ENCODE measurements around the gene SLC16A5.

Gene SLC16A5

DNA sequence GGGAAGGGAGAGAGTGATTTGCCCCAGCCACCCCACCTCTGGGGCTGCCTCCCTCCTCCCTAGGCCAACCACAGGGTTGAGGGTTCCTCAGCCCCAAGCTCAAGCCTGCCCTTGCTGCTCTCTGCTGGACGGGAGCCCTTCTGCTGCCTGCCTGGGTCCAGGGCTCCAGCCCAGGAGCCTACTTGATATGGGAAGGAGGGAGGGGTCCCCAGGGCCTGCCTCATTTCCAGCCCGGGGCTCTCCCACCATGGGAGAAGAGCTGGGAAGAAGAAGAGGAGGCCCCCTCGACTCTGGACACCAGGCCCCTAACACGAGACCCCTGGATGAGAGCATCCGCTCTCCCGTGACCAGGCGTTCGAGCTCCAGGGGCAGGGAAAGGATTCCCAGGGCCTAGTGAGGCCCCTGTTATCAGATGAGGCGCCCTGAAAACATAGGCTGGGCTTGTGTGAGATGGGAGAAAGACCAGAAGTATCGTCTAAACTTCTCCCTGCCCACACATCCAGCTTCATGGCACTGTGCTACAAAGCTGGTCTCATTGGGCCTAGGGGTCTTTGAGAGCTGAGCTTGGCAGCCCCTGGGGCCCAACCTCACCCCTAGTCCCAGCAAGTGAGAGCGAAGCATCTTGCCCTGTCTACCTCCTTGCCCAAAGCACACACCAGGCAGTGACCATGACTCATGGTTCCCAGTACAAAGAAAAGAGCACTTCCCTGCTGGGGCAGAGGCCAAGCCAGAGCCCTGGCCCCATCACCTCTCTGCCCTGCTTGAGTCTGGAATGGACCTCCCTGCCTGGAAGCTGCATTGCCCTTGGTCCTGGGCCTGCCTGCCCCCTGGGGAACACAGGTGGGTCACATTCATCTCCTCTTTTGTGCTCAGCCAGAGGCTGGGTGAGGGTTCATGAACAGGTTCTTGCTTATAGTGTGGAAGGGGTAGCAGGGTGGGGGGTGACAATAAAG, 987 bp downstream of the SLC16A5 start:
- DNase-seq, result peak; percentile 74 to 83 (median 79)

DNA sequence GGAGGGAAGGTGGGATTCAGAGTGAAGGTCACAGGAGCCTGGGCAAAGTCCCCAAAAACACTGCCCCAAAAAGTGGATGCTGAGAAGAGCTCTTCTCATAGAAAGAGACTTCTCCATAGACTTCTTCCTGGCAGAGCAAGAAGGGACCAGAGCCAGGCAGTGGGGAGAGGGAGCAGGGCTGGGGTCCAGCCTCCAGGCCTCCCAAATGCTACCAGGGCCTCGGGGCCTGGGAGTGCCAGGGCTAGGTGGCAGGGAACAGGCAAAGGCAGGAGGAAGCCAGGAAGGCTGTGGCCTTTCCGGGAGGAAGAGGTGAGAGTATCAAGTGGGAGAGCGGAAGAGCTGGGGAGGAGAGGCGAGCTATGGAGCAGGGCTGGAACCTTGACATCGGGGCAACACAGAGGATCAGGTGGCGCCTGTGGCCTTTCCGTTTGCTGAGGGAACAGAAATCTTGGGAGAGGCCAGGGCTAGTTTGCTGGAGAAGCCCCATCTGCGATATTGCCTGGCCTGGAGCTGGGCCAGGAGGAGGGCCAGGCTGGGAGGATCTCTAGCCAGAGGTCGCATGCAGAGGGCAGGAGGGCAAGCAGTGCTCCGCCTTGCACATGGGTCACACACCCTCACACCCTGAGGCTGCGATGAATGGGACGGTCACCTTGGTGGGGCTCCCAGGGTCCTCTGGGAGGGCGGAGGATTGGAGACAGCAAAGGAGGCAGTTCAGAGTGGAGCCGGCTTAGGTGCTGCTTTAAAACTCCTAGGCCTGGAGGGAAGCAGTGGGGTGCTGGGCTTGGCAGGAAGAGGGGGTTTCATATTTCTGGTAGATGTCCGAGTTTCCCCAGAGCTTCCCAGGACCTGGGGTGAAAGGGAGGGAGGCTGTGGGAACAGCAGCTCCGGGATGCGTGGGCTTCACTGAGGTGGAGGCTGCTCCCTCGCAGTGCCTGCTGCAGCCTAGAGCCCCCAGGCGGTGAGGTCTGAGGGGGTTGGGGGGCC, 3.4 kb downstream of the SLC16A5 start:
- DNase-seq, result no peak

DNA sequence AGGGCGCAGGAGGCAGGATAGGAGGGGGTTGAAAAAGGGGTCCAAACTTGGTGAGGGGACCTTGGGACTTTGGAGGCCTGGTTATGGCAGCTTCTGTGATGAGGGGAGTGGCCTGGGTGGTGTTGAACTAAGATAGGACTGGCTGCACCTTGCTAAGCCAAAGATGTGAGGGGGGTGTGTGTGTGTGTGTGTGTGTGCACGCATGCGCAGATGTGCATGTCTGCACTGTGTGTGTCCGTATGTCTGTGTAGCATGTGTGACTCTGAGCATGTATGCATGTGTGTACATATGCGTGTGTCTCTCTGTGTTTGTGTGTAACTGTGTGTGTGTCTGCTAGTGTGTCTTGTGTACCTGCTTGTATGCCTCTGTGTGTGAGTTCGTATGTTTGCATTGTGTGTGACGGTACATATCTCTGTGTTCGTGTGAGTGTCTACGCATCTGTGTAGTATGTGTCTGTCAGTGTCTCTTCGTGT, 4.1 kb downstream of the SLC16A5 start:
- no peak for DNase-seq

DNA sequence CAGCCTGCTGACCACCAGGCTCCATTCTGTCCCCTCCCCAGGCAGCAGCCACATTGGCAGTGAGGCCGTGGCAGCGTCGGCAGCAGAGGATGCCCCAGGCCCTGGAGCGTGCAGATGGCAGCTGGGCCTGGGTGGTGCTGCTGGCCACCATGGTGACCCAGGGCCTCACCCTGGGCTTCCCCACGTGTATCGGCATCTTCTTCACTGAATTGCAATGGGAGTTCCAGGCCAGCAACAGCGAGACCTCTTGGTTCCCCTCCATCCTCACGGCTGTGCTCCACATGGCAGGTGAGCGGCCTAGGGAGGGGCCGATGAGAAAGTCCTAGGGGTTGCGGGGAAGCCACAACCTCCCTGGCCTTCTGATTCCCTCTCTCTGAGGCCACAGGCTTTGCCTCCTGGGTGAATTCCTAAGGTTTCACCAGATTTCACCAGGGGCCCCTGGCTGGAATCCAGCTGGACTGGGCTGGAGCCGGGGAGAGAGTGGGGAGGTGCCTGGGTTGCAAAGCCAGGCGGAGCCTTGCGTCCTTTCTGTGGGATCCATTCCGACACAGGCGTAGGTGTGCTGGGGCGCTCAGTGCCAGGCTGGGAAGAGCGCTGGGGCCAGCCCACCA, 5.9 kb downstream of the SLC16A5 start:
- DNase-seq, result no peak

DNA sequence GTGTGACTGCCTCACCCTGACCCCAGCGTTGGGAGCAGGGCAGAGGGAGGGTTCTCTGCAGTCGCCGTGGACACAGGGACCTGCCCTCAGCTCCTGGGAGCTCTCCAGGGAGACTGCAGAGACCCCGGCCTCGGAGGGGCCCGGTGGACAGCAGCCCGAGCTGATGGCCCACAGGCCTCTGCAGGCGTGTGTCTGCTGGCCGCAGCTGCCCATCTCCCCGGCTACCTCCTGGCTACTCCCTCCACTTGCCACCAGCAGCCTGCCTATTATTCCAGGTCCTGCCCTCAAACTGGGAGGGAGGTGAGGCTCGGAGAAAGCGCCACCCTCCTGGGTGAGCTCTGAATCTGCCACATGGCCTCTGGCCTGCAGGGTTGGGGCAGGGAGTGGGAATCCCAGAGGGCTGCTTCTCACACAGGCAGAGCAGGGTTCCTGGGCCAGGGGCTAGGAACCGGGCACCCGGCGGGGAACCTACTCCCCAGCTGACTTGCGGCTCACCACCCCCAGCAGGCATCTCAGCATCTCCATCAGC, 7.2 kb downstream of the SLC16A5 start:
- DNase-seq, result no peak

DNA sequence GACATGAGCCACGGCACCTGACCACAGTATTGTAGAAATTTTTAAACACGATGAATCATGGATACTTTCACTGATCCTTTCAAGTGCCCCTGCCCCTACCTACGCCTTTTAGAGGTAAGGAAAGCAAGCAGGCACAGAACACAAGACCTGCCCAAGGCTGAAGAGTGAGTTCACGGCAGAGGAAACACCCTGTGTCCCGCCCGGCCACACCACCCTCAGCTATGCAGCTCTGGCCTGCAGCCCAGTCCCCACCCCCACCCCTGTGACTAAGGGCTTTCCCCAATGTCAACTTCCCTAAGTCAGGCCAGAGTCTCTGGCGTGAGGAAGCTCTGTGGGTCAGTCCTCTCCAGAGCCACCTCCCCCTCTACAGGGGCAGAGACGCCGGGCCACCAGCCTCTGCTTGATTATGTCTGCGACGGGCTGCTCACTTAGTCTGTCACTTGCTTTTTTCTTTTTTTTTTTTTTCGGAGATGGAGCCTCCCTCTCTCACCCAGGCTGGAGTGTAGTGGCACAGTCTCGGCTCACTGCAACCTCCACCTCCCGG, 8.4 kb downstream of the SLC16A5 start:
- DNase-seq, result peak; percentile 92 to 95 (median 95)

DNA sequence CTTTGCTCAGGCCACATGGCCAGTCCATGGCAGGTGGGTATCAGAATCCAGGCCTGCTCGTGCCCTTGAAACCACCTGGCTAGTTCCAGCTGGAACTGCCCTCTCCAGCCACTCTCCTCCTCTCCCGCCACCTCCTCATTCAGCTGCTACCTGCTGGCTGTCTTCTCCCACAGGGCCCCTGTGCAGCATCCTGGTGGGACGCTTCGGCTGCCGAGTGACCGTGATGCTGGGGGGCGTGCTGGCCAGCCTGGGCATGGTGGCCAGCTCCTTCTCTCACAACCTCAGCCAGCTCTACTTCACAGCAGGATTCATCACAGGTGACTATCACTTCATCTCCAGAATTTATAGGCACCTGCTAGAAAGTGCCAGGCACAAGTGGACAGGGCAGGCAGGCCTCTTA, 10.1 kb downstream of the SLC16A5 start:
- no peak for DNase-seq

DNA sequence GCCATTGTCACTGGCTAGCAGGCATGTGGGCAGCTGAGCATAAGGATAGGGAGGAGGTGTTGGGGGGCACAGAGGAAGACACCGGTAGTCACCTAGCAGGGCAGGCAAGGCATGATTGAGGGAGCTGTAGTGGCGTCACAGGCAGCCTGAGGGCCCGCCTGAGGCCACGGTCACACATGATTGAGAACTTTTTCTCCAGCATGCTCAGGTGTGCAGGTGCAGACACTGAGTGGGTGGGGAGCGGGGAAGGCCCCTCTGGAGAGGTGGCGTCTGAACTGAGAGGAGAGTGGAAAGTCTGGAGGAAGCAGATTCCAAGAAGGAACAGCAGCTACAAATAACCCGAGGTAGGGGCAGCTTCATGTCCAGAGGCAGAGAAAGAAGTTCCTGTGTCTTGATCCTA, 11.1 kb downstream of the SLC16A5 start:
- no peak for DNase-seq

DNA sequence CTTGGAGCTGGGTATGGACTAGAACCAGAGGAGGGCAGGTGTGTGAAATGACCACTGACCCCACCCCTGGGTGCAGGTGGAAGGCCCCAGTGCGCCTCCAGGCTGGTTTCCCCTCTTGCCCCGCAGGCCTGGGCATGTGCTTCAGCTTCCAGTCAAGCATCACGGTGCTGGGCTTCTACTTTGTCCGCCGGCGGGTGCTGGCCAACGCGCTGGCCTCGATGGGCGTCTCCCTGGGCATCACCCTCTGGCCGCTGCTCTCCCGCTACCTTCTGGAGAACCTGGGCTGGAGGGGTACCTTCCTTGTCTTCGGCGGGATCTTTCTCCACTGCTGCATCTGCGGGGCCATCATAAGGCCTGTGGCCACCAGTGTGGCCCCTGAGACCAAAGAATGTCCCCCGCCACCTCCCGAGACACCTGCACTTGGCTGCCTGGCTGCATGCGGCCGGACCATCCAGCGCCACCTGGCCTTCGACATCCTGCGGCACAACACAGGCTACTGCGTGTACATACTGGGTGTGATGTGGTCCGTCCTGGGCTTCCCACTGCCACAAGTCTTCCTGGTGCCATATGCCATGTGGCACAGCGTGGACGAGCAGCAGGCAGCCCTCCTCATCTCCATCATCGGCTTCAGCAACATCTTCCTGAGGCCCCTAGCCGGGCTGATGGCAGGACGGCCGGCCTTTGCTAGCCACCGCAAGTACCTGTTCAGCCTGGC, 12.3 kb downstream of the SLC16A5 start:
- DNase-seq, result no peak

DNA sequence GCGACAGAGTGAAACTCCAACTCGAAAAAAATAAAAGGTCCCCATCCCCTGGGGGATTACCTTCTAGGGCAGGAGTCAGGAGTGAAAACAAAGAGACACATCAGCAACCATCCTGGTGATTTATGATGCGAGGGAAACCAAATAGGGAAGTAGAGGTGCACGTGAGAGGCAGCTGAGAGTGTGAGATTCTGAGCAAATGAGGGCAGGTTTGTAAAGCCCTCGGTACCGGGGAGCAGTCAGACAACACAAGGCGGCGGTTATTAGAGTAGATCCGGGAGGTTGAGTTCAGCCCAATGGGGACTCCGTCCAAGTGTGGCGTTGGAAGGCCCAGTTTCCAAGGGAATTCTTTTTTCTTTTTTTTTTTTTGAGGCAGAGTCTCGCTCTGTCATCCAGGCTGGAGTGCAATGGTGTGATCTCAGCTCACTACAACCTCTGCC, 14.6 kb downstream of the SLC16A5 start:
- DNase-seq, result peak; percentile 64 to 68 (median 68)

DNA sequence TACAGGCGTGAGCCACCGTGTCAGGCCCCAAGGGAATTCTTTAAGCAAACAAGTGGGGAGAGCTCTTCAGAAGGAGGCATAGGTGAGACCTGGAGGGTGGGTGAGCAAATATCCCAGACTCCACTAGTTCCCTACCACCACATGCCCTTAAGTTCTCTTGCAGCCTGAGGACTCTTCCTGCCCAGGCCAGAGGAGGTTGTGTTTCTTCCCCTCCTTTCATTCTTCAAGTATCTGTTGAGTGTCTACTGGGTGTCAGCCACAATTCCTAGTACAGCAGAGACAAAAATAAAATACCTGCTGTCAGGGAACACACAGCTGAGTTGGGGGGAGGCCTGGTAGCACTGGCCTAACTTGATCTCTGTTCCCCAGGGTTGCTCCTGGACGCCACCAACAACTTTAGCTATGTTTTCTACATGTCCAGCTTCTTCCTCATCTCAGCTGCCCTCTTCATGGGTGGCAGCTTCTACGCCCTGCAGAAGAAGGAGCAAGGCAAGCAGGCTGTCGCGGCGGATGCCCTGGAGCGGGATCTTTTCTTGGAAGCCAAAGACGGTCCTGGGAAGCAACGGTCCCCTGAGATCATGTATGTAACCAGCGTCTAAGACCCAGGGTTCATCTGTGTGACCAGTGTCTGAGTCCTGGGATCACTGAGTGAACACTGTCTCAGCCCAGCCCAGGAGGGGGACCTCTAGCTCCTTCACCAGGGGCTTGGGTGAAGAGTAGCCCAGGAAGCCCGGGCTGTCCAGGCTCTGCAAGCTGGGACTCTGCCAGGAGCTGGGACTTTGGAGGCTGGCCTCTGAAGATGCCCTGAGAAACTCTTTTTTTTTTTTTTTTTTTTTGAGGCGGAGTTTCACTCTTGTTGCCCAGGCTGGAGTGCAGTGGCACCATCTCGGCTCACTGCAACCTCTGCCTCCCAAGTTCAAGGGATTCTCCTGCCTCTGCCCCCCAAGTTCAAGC, 16.1 kb downstream of the SLC16A5 start:
- DNase-seq, result no peak

DNA sequence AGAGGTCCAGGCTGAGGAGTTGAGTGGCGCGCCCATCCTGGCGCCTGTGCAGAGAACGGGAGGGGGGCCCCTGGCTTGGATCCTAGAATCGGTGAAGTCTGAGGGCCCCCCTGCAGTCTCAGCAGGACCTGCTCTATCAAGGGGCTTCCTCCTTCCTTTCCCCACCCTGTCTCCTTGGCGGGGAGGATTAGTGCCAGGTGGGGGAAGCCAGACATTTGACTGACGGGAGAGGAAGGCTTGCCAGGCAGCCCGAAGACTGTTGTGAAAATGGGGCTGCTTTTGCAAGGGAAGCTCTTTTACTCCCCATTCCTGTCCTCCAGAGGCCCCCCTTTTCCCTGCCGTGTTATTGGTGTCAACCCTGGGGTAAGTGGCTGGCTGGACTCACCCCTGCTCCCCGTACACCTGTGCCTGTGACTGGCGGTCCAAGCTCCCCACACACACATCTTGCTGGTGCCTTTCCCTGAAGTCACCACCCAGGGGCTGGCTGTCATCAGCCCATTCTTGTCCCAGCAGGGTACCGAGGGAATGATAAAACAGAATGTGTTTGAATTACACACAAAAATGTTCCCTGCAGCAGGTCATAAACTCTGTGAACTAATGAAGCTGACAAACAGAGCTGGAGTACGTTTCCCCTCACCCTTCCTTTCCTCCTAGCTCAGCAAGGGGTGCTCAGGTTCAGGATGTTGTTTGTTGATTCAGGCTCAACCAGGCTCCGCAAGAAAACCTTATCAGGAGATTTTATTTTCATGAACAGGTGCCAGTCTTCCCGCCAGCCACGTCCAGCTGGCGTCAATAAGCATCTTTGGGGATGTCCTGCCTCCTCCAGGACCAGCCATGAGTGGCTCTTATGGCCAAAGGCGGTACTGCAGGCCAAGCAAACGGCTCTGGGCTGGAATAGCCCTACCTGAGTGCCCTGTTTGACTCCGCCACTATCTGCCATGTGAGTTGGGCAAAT, 17.6 kb downstream of the SLC16A5 start:
- peak; percentile 48 to 62 (median 51) for DNase-seq

DNA sequence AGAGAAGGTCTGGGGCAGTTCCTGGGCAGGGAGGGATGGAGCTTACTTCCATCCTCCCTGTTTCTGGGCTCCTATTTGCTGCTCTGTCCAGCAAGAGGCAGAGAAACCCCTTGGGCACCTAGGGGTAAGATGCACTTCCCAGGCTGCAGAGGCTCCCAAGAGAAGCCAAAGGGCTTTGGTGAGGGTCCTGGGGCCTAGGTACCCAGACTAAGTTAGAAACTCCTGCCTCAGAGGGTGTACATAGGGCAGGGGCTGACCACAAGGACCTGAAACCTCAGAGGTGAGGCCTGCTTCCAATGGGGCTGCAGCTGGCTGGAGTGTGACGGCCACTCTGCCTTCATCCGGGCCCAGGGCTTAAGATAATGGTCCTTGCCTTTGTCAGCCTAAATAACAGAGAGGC, 20.4 kb downstream of the SLC16A5 start:
- no peak for DNase-seq

DNA sequence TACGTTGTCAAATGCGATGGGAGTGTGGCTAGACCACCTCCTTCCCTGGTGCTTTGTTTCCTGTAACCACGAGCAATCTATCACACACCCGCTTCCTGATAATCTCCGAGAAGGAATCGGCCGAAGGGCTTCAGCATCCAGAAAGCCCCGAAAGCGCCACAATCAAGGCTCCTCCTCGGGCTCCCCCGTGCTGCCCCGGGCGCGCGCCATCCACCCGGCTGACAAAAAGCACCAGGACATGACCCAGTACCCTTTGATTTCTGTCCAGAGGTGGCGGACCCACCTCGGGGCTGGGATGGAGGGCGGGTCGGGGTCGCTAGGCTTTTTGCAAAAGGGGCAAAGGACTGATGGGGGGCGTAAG, 21.3 kb downstream of the SLC16A5 start:
- DNase-seq, result peak in 2 of 3 donors; percentile 22 to 47

DNA sequence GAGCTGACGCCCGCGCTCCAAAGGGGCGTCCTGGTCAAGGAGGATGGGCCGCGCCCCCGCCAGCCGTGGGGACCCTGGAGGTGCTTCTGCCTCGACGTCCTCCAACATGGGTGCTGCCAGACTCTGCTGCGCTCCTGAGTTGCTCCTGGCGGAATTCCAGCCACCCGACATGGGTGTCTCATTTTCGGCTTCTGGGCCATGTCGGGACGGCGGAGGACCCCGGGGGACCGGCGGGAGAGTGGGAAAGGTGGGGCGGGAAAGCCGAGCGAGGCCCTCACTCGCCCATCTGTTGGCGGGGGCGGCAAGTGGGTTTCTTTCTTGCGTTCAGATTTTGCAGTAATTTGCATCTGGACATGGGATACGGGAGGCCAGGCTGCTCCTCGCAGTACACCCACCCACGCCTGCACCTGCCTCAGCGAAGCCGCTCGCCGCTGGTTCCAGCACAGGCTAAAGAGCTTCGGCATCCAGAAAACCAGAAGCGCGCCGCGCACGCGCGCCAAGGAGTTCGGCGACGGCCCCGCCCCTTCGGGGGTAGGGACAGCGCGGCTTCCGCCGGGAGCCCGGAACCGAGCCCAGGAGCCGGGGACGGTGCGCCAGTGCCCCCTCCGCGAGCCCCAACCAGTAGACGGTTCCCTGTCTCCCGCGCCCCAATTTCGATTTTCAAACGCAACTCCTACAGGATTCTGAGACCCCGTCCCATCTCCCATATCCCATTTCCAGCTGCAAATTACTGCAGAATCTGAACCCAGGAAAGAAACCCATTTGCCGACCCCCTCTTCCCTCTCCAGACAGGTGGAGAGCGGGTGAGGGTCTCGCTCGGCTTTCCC, 21.9 kb downstream of the SLC16A5 start, which contains the start of gene ARMC7:
Gene ARMC7 (plus strand): TSS at position 563 of the 827 bp plus-strand sequence. CDS start 320 bp downstream, outside the sequence.
- DNase-seq, result peak; percentile 92 to 97 (median 95)

DNA sequence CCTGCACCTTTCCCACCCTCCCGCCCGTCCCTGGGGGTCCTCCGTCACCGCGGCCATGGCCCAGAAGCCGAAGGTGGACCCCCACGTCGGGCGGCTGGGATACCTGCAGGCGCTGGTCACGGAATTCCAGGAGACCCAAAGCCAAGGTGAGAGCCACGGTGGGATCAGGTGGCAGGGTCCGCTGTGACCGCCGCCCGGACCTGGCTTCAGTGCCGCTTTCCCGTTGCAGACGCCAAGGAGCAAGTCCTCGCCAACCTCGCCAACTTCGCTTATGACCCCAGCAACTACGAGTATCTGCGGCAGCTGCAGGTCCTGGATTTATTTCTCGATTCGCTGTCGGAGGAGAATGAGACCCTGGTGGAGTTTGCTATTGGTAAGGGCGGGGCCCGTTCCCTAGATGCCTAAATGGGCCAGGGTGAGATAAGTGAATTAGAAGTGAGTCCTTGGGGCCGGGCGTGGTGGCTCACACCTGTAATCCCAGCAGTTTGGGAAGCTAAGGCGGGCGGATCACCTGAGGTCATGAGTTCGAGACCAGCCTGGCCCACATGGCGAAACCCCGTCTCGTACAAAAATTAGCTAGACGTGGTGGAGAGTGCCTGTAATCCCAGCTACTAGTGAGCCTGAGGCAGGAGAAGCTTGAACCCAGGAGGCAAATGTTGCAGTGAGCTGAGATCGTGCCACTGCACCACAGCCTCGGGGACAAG, 22.6 kb downstream of the SLC16A5 start:
- peak; percentile 28 to 45 (median 32) for DNase-seq

DNA sequence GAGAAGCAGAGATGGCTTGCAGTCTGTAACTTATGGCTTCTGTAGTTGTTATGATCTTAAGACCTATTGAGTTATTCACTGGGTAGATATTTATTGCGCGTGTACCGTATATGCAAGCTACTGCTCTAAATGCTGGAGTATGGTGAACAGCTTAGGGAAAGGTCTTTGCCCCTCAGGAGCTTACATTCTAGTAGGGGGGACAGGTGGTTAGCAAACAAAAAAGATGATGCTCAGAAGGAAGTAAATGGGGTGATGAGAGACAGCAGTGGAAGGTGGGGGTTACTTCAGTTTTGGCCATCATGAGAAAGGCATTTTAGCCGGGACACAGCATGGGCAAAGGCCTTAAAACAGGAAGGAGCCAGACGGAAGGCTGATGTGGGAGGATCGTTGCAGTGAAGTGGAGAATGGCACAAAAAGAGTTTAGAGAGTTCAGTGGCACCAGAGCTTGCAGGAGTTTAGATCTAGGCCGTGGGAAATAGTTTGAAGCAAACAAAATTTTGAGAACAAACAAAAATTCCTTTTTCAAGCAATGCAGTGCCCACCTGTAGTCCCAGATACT, 24.1 kb downstream of the SLC16A5 start:
- peak; percentile 29 to 44 (median 35) for DNase-seq
